Measurements from ENCODE around the gene ZNF296. TPM values are rescaled to one million over a fixed set of nuclear protein-coding genes. Genes with fewer than 3 reads are reported as not detected.

The ZNF296 gene
- total and polyA plus RNA-seq, 2 of the 8 experiments (the other 6 are each of a cell fraction or from before 2014, with no cell fraction given) = 2.7 to 7.5 TPM

DNA sequence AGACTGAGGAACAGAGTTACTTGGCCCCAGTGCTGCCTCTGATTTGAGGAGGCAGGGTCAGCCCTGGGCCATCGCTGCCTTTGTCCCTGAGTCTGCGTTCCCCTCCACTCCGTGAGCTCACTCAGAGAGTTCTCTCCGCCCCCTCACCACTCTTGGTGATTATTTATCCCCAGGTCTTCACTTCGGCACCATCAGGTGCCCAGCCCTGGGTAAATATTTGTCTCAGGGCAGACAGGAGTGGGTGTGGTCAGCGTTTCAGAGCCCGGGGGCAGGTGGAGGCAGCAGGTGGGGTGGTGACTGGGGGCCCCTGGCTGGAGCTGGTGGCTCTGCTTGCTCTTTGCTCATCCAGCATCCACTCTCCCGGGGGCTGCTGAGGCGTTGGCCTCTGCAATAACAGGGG, 37.4 kb upstream of the ZNF296 start (continued):
- TF ChIP-seq, protein P1, sequence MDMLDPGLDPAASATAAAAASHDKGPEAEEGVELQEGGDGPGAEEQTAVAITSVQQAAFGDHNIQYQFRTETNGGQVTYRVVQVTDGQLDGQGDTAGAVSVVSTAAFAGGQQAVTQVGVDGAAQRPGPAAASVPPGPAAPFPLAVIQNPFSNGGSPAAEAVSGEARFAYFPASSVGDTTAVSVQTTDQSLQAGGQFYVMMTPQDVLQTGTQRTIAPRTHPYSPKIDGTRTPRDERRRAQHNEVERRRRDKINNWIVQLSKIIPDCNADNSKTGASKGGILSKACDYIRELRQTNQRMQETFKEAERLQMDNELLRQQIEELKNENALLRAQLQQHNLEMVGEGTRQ (IDR thresholded peaks at IDR 0.05; ENCODE audit: low read length) = no peak
- TF ChIP-seq NRF1 (IDR thresholded peaks at IDR 0.05; ENCODE audit: low read depth, low read length) (no peak), FOSL1 (IDR thresholded peaks at IDR 0.05; ENCODE audit: insufficient read depth, low read depth, low read length) (no peak)

Data from H1 (cell line).